GM13977 (cell line): ENCODE results near the gene NXPH4.

Experiments used
- DNase-seq: peaks from one replicate; pipeline ENCODE4 v3.0.0; 2012; ENCODE audit warnings: low spot score
- in situ Hi-C: fragments of 300-500 bp; cut with MboI; formaldehyde crosslinking; loops from one replicate; pipeline ENCODE4 v1.12.0; 2022; ENCODE audit warnings: low sequenced_read_pairs, low pct_unique_long_range_greater_than_20kb, mixed read lengths, inconsistent platforms; ENCODE audit not compliant: unreplicated experiment
- TF ChIP-seq, protein P1 (sequence below): IDR thresholded peaks from 2 replicates; pipeline ENCODE4 v1.5.1; 2012; ENCODE audit warnings: mild to moderate bottlenecking, control low read depth; ENCODE audit not compliant: insufficient read depth; ENCODE audit errors: extremely low read depth, missing control alignments

The NXPH4 gene

DNA sequence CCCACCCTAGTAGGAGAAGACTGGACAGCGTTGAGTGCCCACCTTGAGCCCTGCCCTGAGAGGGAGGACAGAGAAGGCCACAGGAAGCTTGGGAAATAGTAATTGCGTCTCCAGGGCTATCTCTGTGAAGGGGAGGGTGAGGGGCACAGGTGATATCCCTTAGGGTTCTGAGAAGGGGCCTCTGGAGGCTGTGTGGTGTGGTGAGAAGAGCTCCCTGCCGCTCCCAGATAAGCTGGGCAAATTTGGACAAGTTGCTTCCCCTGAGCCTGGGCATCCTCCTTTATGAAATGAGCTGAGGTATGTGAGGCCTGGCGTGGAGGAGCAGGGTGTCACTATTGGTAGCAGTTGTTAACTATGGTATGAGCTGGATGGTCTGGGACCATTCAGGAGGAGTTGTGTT is 45.7 kb upstream of the NXPH4 start:
- in situ Hi-C loops: loop anchor here (10.0 kb wide), 1 partner anchor 166 kb away; the partner anchor contains the start of gene ZBTB39
- TF ChIP-seq, protein P1, sequence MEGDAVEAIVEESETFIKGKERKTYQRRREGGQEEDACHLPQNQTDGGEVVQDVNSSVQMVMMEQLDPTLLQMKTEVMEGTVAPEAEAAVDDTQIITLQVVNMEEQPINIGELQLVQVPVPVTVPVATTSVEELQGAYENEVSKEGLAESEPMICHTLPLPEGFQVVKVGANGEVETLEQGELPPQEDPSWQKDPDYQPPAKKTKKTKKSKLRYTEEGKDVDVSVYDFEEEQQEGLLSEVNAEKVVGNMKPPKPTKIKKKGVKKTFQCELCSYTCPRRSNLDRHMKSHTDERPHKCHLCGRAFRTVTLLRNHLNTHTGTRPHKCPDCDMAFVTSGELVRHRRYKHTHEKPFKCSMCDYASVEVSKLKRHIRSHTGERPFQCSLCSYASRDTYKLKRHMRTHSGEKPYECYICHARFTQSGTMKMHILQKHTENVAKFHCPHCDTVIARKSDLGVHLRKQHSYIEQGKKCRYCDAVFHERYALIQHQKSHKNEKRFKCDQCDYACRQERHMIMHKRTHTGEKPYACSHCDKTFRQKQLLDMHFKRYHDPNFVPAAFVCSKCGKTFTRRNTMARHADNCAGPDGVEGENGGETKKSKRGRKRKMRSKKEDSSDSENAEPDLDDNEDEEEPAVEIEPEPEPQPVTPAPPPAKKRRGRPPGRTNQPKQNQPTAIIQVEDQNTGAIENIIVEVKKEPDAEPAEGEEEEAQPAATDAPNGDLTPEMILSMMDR: no peak
- no peak for DNase-seq

DNA sequence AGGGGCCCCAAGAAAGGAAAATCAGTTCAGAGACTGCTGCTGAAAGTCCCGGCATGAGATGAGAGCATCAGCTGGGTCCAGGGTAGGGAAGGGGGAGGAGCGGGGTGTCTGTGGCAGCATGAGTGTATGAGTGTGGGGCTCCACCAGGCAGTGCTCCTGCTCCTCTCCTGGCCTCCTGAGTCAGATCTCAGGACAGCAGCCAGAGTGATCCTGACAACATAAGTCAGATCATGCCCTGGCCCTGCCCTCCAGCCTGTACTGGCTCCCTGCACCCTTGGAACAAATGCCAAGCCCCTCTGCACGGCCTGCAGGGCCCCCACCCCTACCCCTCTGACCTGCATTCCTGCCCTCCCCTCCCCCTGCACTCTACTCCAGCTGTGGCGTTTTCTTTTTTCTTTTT is 44.9 kb upstream of the NXPH4 start:
- no peak for DNase-seq
- in situ Hi-C loops: loop anchor here (10.0 kb wide), 1 partner anchor 167 kb away; the partner anchor contains the start of gene ZBTB39
- TF ChIP-seq, protein P1: no peak

DNA sequence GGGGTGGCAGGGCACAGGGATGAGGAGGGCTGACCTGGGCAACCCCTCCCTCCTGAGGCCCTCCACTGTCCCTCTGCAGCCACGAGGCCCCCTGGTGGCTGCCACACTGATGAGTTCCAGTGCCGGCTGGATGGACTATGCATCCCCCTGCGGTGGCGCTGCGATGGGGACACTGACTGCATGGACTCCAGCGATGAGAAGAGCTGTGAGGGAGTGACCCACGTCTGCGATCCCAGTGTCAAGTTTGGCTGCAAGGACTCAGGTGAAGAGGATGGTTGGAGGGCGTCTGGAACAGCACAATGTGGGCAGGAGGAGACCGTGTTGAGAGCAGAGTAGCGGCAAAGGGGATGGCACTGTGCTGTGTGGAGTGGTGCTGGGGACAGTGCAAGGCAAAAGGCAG is 43.5 kb upstream of the NXPH4 start:
- DNase-seq: peak; percentile 65
- in situ Hi-C loops: loop anchor here (10.0 kb wide), 1 partner anchor 168 kb away; the partner anchor contains the start of gene ZBTB39
- TF ChIP-seq, protein P1: peak; percentile 75

DNA sequence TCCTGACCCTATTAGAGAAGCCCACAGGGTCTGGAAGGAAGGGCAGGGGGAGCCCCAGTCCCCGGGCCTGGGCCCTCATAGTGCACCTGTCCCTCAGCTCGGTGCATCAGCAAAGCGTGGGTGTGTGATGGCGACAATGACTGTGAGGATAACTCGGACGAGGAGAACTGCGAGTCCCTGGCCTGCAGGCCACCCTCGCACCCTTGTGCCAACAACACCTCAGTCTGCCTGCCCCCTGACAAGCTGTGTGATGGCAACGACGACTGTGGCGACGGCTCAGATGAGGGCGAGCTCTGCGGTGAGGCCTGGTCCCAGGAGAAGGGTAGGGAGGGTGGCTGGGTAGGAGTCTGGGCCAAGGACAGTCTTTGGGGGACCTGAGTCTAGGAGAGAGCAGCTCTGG is 42.9 kb upstream of the NXPH4 start:
- TF ChIP-seq, protein P1: no peak
- in situ Hi-C loops: loop anchor here (10.0 kb wide), 1 partner anchor 169 kb away; the partner anchor contains the start of gene ZBTB39
- DNase-seq: no peak

DNA sequence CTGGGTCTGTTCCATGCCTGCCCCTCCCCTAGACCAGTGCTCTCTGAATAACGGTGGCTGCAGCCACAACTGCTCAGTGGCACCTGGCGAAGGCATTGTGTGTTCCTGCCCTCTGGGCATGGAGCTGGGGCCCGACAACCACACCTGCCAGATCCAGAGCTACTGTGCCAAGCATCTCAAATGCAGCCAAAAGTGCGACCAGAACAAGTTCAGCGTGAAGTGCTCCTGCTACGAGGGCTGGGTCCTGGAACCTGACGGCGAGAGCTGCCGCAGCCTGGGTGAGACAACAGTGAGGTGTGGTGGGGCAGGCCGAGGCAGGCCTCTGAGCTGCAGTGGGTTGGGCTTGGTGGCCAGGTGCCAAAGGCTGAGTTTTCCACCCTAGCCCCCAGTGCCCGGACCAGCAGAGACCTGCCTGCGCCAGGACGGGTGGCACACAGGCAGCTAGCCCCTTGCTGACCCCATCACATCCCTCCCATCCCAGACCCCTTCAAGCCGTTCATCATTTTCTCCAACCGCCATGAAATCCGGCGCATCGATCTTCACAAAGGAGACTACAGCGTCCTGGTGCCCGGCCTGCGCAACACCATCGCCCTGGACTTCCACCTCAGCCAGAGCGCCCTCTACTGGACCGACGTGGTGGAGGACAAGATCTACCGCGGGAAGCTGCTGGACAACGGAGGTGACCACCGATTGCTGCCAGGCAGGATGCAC is 41.0 kb upstream of the NXPH4 start:
- TF ChIP-seq, protein P1: peak; percentile 64
- in situ Hi-C loops: loop anchor here (10.0 kb wide), 1 partner anchor 171 kb away; the partner anchor contains the start of gene ZBTB39
- DNase-seq: no peak

DNA sequence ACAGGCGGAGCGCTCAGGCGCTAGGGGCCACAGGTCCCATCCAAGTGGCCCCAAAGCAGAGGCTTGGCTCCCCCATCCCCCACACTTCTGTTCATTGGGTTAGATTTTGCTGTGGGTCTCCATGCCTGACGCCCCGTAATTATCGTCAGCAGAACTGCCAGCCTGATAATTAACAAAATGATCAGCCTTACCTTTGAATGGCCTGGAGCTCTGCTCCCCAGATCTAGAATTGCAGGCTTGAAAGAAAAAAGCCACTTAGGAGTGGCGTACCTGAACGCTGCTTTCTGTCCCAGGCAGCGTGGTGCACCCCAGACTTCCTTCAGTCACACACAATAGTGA is 40.5 kb upstream of the NXPH4 start:
- in situ Hi-C loops: loop anchor here (10.0 kb wide), 1 partner anchor 171 kb away; the partner anchor contains the start of gene ZBTB39
- TF ChIP-seq, protein P1: no peak
- DNase-seq: no peak

DNA sequence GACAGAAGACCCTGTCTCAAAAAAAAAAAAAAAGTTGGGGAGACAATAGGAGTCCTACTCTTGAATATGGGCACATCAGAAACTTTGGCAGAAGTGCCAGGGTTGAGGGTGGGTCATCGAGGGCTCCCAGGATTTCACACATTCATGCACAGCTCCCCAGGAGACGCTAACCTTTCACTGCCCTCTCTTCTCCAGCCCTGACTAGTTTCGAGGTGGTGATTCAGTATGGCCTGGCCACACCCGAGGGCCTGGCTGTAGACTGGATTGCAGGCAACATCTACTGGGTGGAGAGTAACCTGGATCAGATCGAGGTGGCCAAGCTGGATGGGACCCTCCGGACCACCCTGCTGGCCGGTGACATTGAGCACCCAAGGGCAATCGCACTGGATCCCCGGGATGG is 39.7 kb upstream of the NXPH4 start:
- in situ Hi-C loops: loop anchor here (10.0 kb wide), 1 partner anchor 172 kb away; the partner anchor contains the start of gene ZBTB39

More for the DNA sequence above, 39.7 kb upstream of the NXPH4 start:
- TF ChIP-seq, protein P1: no peak
- DNase-seq: no peak
